ENCODE results near the gene RRAGB. TPM values are rescaled to one million over a fixed set of nuclear protein-coding genes. Genes with fewer than 3 reads are reported as not detected.
"Not testable (repeated sequence)": the region's sequence is repeated elsewhere in the genome, so short reads cannot be mapped to it uniquely, and the experiment has no call there.

RRAGB gene
- total RNA-seq, 4 donors from 2014 or later: 25.9 to 48.8 (median 42.2) TPM

- DNase-seq: no peak
- H3K4me1 ChIP-seq: no peaks in the 10 kb centered on the region
- no peaks in the 10 kb centered on the region for H3K27me3 ChIP-seq
- H3K27ac ChIP-seq: no peak overlapping the region
- no peak overlapping the region for H3K4me3 ChIP-seq
- TF ChIP-seq POLR2A (IDR thresholded peaks at IDR 0.05): no peak
- TF ChIP-seq, protein P1, sequence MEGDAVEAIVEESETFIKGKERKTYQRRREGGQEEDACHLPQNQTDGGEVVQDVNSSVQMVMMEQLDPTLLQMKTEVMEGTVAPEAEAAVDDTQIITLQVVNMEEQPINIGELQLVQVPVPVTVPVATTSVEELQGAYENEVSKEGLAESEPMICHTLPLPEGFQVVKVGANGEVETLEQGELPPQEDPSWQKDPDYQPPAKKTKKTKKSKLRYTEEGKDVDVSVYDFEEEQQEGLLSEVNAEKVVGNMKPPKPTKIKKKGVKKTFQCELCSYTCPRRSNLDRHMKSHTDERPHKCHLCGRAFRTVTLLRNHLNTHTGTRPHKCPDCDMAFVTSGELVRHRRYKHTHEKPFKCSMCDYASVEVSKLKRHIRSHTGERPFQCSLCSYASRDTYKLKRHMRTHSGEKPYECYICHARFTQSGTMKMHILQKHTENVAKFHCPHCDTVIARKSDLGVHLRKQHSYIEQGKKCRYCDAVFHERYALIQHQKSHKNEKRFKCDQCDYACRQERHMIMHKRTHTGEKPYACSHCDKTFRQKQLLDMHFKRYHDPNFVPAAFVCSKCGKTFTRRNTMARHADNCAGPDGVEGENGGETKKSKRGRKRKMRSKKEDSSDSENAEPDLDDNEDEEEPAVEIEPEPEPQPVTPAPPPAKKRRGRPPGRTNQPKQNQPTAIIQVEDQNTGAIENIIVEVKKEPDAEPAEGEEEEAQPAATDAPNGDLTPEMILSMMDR (IDR thresholded peaks at IDR 0.05): no peak
- H3K36me3 ChIP-seq: no peaks in the 10 kb centered on the region
- H3K9me3 ChIP-seq: no peaks in the 10 kb centered on the region
- intact Hi-C loops (cut with DNase I; ENCODE audit: low total_unique reads): no loop called here
These were observed 14.9 kb upstream of the RRAGB start for GRCh38 chrX:55702671-55703070.

GRCh38 chrX:55703436-55703835 lies 14.1 kb upstream of the RRAGB start:
- H3K4me1 ChIP-seq; intact Hi-C loops (cut with DNase I; ENCODE audit: low total_unique reads); H3K4me3 ChIP-seq; DNase-seq; H3K27me3 ChIP-seq; H3K9me3 ChIP-seq; H3K36me3 ChIP-seq; H3K27ac ChIP-seq: not testable (repeated sequence)

DNA sequence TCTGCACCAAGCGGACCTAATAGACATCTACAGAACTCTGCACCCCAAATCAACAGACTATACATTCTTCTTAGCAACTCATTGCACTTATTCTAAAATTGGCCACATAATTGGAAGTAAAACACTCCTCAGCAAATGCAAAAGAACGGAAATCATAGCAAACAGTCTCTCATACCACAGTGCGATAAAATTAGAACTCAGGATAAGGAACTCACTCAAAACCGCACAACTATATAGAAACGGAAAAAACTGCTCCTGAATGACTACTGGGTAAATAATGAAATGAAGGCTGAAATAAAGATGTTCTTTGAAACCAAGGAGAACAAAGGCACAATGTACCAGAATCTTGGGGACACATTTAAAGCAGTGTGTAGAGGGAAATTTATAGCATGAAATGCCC lies 12.5 kb upstream of the RRAGB start:
- H3K9me3 ChIP-seq; H3K4me1 ChIP-seq; intact Hi-C loops (cut with DNase I; ENCODE audit: low total_unique reads); H3K4me3 ChIP-seq; H3K27me3 ChIP-seq; H3K27ac ChIP-seq; DNase-seq; H3K36me3 ChIP-seq: not testable (repeated sequence)

DNA sequence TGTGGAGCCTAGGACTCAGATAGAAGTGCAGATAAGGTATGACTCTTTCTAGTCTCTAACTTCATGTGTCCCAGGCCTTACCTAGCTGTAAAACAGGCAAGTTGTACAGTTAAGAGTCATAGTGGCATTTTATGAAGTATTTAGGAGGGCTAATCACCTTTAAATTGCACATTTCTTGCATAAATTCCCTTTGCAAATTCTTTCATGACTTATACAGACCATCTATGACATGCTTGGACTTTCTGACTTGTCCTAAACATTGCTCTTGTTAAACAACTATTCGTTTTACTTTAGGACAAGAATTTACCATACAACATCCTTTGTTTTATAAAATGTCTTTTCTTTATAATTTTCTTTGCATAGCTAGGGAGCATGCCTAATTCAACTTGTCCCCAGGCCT lies 7.8 kb upstream of the RRAGB start:
- intact Hi-C loops (cut with DNase I; ENCODE audit: low total_unique reads): no loop called here
- H3K4me1 ChIP-seq: no peaks in the 10 kb centered on the region
- H3K27me3 ChIP-seq: no peaks in the 10 kb centered on the region
- no peaks in the 10 kb centered on the region for H3K9me3 ChIP-seq
- H3K4me3 ChIP-seq: no peak overlapping the region
- no peaks in the 10 kb centered on the region for H3K36me3 ChIP-seq
- H3K27ac ChIP-seq: no peak overlapping the region
- DNase-seq: no peak
- TF ChIP-seq POLR2A (IDR thresholded peaks at IDR 0.05): no peak
- TF ChIP-seq, protein P1 (IDR thresholded peaks at IDR 0.05): no peak

DNA sequence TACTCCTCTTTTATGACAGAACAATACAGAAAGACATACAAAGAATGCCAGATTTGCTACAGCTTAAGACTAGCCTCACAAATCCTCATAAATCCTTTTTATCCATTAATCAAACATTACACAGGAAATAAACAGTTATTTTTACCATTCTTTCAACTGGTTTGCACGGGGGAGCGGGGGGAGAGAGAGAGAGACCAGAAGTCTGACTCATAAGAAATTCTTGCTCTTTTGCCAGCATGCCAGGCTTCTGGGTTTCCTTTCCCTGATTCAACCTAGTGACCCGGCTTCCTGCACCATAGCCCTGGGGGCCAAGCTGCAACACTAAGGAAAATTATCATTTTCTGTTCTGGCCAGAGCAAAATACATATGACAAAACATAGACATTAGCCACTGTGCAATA lies 6.8 kb upstream of the RRAGB start:
- TF ChIP-seq, protein P1 (IDR thresholded peaks at IDR 0.05): no peak
- no peak for TF ChIP-seq POLR2A (IDR thresholded peaks at IDR 0.05)
- no peaks in the 10 kb centered on the region for H3K9me3 ChIP-seq
- peak overlapping the region; percentile 39 to 57 for H3K27ac ChIP-seq
- H3K27me3 ChIP-seq: no peaks in the 10 kb centered on the region
- H3K4me3 ChIP-seq: no peak overlapping the region
- H3K36me3 ChIP-seq: no peaks in the 10 kb centered on the region
- peak; percentile 16 to 52 for DNase-seq
- no peaks in the 10 kb centered on the region for H3K4me1 ChIP-seq
- intact Hi-C loops (cut with DNase I; ENCODE audit: low total_unique reads): no loop called here

DNA sequence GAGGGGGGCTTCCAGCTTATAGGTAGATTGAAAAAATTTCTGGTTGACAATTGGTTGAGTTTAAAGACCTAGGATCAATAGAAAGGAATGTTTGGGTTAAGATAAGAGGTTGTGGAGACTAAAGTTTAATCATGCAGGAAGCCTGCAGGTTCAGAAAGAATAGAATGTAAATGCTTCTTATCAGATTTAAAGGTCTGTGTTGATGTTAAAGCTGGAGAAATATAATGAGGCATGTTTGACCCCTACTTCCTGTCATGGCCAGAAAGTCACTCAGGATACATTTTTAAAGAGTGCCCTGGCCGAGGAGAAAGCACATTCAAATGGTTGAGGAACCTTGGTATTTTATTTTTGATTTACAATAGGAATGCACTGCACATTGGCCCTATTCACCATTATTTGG lies 3.9 kb upstream of the RRAGB start:
- no peak for DNase-seq
- intact Hi-C loops (cut with DNase I; ENCODE audit: low total_unique reads): no loop called here
- H3K27me3 ChIP-seq: no peaks in the 10 kb centered on the region
- no peaks in the 10 kb centered on the region for H3K9me3 ChIP-seq
- no peaks in the 10 kb centered on the region for H3K36me3 ChIP-seq
- TF ChIP-seq POLR2A (IDR thresholded peaks at IDR 0.05): no peak
- TF ChIP-seq, protein P1 (IDR thresholded peaks at IDR 0.05): no peak
- H3K4me1 ChIP-seq: no peaks in the 10 kb centered on the region
- H3K27ac ChIP-seq: no peak overlapping the region
- H3K4me3 ChIP-seq: no peak overlapping the region

All from uterus (tissue), 4 donors.